NK-92 (cell line): ENCODE measurements around the gene ARHGEF7.

Experiments
- DNase-seq: peaks from one replicate; lab custom pipeline; 2025; ENCODE audit not compliant: unreplicated experiment; lab: John Stamatoyannopoulos, UW

ARHGEF7 gene

DNA sequence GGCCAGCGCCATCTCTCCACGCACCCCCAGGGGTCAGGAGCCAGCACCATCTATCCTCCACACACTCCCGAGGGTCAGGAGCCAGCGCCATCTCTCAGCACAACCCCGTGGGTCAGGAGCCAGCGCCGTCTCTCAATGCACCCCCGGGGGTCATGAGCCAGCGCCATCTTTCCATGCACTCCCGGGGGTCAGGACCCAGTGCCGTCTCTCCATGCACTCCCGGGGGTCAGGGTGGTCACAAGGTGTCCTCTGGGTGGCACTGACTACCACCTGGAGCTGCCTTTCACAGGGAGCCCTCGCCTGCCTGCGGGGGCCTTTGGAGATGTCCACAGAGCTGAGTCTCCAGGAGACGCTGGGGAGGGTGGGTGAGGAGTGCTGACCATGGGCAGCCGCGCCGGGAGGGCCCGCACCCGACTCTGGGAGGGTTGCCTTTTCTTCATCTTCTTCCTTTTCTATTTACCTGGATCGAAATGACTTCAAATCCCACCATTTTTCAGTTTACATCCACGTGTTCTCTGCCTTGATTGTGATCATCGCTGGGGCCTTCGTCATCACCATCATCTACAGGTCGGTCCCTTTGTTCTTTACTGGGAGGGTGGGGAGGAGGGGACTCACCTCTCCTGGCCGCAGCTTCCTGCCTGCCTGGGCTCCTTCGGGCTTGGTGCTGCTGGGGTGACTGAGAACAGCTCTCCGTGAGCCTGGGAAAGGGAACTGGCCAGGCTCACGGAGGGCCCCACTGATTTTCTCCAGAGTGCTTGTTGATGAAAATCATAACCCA, 224.4 kb downstream of the ARHGEF7 start:
- DNase-seq, result no peak

DNA sequence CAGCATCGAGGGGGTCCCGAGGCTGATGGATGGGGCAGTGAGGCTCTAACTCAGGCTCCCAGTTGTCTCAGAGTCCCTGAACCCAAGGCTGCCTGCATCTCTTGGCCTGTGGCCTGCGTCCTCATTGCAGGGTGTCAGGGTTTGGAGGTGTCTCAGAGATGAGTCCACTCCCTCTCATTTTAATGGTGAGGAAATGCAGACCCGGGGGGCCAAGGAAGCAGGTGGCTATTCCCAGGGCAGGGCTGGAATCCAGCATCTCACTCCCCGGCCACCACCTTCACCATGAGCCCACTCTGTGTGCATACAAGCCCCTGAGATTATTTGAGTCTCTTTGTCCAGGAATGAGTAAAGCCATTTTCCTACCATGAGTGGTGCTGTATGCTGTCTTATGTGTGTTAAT, 226.8 kb downstream of the ARHGEF7 start:
- no peak for DNase-seq

GRCh38 chr13:111342721-111343120, 227.6 kb downstream of the ARHGEF7 start:
- DNase-seq, result no peak

DNA sequence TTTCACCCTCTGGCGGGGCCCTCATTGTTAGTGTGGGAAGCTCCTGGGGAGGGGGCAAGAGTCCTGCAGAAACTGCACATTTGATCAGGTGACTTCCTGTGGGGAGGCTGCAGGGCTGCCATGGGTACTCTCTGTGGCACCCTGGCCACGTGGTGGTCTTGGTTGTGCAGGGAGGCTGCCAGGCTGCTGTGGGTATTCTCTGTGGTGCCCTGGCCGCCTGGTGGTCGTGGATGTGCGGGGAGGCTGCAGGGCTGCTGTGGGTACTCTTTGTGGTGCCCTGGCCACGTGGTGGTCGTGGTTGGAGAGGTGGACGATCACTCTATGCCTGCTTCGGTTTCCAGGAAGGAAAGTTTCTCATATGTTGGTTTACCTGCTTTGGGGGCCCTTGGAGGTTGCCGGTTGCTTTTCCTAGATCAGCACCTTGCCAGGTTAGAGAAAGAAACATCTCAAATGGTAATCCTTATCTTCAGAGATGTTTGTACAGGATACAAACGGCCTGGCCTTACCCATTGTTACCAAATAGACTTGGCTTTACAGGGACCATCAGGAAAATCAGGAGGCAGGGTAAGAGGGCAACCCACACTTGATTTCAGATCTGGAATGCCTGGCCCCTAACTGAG, 228.2 kb downstream of the ARHGEF7 start:
- DNase-seq, result no peak

- no peak for DNase-seq
Measured at GRCh38 chr13:111344471-111345191, 229.5 kb downstream of the ARHGEF7 start.

DNA sequence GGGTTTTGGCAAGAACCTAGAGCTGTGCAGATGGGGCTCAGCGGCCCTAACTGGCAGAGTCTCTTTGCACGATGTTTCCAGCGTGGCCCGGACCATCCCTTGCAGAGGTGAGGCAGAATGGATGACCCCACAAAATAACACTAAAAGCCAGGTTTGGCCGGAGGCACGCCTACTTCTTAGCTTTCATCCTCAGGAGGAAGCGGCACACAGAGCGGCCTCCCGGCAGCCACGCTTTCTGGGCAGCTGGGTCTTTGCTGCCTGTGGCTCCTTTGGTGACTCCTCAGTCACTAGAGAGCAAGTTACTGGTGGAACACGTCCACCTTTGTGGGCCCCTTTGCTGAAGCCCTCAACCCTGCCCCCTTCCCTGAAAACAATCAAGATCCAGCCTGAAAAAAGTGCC, 230.6 kb downstream of the ARHGEF7 start:
- DNase-seq, result no peak

DNA sequence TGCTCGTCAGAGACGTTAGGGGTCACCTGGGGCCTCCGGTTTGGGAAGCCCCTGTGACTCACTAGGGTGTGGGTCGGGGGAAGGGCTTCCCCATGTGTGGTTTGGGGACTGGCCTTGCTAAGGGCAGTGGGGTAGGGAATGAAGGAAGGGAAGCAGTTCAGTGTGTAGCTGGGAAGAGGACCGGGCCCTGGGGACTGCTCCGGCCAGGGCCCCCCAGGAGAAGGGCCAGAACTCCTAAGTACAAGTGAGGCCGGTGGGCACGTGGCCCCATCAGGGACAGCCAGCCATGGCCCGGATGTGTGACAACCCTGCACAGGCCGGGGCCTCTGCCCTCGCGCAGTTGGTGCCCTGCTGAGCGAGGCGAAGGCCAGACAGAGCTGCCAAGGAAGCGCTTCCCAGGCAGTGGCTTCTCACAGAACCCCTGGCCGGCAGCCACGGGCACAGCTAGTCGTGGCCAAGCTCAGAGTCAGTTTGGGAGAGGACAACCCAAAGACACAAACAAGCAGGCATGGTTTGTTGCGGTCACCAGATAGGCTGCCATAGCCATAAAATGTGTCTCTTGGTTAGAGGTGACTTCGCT, 231.1 kb downstream of the ARHGEF7 start:
- no peak for DNase-seq

DNA sequence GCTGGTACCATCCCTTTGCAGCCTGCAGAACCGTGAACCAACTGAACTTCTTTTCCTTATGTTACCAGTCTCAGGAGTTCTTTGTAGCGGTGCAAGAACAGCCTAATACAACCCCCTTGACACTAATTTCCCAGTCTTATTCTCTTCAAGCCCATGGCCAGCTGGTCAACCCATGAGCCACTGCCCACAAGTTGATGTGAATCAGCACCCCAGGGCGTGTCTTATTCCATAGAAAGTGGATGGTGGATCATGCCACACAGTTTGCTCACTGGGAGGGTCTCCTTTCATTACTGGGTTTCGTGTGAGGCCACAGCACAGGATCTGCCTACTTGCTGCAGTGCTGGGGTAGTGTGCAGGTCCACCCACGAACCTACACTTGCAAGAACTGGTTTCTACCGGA, 232.3 kb downstream of the ARHGEF7 start:
- no peak for DNase-seq

DNA sequence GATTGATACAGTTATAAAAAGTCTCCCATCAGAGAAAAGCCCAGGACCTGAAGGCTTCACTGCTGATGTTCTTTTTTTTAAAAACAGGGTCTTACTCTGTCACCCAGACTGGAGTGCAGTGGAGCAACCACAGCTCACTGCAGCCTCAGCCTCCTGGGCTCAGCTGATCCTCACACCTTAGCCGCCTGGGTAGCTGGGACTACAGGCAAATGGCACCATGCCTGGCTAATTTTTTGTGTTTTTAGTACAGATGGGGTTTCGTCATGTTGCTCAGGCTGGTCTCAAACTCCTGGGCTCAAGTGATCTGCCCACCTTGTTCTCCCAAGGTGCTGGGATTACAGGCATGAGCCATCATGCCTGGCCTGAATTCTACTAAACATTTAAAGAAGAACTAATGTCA, 238.4 kb downstream of the ARHGEF7 start:
- no peak for DNase-seq

DNA sequence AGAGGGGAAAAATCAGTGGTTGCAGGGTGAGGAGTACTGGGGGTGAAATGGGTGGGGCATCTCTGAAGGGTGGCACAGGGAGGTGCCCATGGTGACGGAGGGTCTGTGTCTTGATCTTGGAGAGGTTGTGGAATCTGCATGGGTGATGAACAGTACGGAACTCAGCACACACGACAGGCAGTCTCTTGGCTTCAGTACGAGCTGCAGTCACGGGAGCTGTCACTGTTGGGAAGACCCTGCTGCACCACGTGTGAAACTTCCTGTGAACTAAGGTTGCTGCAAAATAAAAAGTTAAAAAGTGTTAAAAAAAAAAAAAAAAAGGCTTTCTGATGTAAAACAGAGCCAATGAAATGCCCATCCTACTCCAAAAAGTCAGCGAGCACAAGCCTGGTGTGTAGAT, 239.7 kb downstream of the ARHGEF7 start:
- no peak for DNase-seq
